H1 (cell line): ENCODE data around the gene ZBP1.

ENCODE experiments used
- BACH1 ChIP-seq: IDR thresholded peaks from 2 replicates; pipeline ENCODE4 v1.6.1; 2012; ENCODE audit warnings: low read length, improper control_type of control experiment
- HDAC2 ChIP-seq, 2 experiments: fragments of 300-600 bp in 1 of 2; sonication (generic) in 1 of 2; IDR thresholded peaks; 2 replicates each; pipeline ENCODE4 v1.6.1; 2011 to 2012; ENCODE audit warnings: low read depth in 2 of 2, low read length in 2 of 2, mild to moderate bottlenecking in 2 of 2, moderate library complexity in 2 of 2, borderline replicate concordance in 1 of 2, inconsistent platforms in 1 of 2
- KDM1A ChIP-seq: fragments of 200-600, 300-600 bp; sonication (generic); IDR thresholded peaks from 2 replicates; pipeline ENCODE4 v1.7.1; 2016; ENCODE audit warnings: mild to moderate bottlenecking, low read length, borderline replicate concordance
- POLR2AphosphoS5 ChIP-seq: IDR thresholded peaks from 2 replicates; pipeline ENCODE4 v1.6.1; 2011; ENCODE audit warnings: low read depth, low read length
- TF ChIP-seq, protein P1 (sequence below), 3 experiments: IDR thresholded peaks; 1 replicate in 2 of 3; 2 replicates in 1 of 3; pipeline versions ENCODE4 v1.5.1 to v1.6.1; 2011; ENCODE audit warnings: low read length in 3 of 3, mild to moderate bottlenecking in 3 of 3, inconsistent platforms in 2 of 3, low read depth in 1 of 3, moderate library complexity in 1 of 3; ENCODE audit not compliant: insufficient read depth in 1 of 3; ENCODE audit errors: control extremely low read depth in 1 of 3

DNA sequence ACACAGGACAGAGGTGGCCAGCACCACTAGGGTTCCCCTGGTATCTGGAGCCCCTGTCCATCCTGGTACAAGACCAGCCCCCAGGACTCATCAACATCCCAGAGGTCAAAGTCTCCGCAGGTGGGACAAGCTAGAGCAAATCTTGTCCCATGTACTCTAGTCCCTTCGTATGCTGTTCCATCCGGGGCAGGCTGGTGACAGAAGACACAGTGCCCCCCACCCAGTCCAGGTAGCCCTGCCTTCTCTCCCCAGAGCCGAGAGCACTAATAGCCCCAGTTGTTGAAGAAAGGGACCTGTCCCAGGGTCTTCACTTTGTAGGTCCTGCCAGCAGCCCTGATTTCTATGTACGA lies 38.2 kb downstream of the ZBP1 start:
- TF ChIP-seq, protein P1, sequence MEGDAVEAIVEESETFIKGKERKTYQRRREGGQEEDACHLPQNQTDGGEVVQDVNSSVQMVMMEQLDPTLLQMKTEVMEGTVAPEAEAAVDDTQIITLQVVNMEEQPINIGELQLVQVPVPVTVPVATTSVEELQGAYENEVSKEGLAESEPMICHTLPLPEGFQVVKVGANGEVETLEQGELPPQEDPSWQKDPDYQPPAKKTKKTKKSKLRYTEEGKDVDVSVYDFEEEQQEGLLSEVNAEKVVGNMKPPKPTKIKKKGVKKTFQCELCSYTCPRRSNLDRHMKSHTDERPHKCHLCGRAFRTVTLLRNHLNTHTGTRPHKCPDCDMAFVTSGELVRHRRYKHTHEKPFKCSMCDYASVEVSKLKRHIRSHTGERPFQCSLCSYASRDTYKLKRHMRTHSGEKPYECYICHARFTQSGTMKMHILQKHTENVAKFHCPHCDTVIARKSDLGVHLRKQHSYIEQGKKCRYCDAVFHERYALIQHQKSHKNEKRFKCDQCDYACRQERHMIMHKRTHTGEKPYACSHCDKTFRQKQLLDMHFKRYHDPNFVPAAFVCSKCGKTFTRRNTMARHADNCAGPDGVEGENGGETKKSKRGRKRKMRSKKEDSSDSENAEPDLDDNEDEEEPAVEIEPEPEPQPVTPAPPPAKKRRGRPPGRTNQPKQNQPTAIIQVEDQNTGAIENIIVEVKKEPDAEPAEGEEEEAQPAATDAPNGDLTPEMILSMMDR (IDR thresholded peaks at IDR 0.05; ENCODE audit: control extremely low read depth in 1 of 3, insufficient read depth in 1 of 3, low read depth in 1 of 3, low read length in 3 of 3) = no peak
- TF ChIP-seq HDAC2 (IDR thresholded peaks at IDR 0.05; ENCODE audit: borderline replicate concordance in 1 of 2, low read depth in 2 of 2, low read length in 2 of 2) (no peak), BACH1 (no peak), POLR2AphosphoS5 (no peak), KDM1A (no peak)
